ENCODE measurements around the gene DGCR2.

- no peak for TF ChIP-seq CTCF (IDR thresholded peaks at IDR 0.05 in 8 of 11, conservative IDR thresholded peaks at IDR 0.05 in 3 of 11)
- peak in 1 of 3 donors; percentile 44 for TF ChIP-seq POLR2AphosphoS5 (IDR thresholded peaks at IDR 0.05)
Observed at GRCh38 chr22:19044381-19044780, 77.8 kb downstream of the DGCR2 start.

Data from spleen (tissue), 7 donors.